ENCODE data around the gene MFSD6.

Gene MFSD6

DNA sequence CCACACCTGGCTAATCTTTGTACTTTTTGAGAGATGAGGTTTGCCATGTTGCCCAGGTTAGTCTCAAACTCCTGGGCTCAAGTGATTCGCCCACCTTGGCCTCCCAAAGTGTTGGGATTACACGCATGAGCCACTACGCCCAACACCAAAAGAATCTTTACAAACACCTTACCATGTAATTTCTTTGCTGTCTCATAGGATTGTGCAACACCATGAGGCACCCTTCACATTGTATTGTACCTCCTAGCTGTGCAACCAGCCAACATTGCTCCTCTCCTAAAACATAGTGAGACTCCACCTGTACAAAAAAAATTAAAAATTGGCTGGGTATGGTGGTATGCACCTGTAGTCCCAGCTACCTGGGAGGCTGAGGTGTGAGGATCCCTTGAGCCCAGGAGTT, 3.1 kb upstream of the MFSD6 start:
- Histone ChIP-seq H3K27ac (ENCODE audit: extremely low read depth, low read depth, low read length) (no peak overlapping the region), H3K4me1 (ENCODE audit: control insufficient read depth, insufficient read depth, low read length) (peaks cover 7% of the 10 kb centered on the region; the same call in 1 of the 2 replicates), H3K36me3 (ENCODE audit: control insufficient read depth in 2 of 2, insufficient read depth in 1 of 2, low read length in 2 of 2) (no peaks in the 10 kb centered on the region), H3K4me3 (ENCODE audit: low read depth, low read length) (no peak overlapping the region), H3K9me3 (ENCODE audit: control insufficient read depth, insufficient read depth, low read depth, low read length) (no peaks in the 10 kb centered on the region)
- CTCF ChIA-PET: interaction anchor here (0.7 kb wide), 1 partner anchor 402 kb away, joined by 3 read pairs; no protein-coding TSS in a partner anchor
- TF ChIP-seq INSM2 (tag by site-specific recombination; IDR thresholded peaks at IDR 0.05) (no peak), ZSCAN23 (tag by site-specific recombination; IDR thresholded peaks at IDR 0.05) (no peak), ZNF514 (tag by site-specific recombination; IDR thresholded peaks at IDR 0.05) (no peak), ZNF174 (tag by site-specific recombination; IDR thresholded peaks at IDR 0.05) (no peak), ZNF626 (tag by site-specific recombination; IDR thresholded peaks at IDR 0.05) (no peak), ZXDB (tag by site-specific recombination; IDR thresholded peaks at IDR 0.05) (no peak)
- TF ChIP-seq, protein P1, sequence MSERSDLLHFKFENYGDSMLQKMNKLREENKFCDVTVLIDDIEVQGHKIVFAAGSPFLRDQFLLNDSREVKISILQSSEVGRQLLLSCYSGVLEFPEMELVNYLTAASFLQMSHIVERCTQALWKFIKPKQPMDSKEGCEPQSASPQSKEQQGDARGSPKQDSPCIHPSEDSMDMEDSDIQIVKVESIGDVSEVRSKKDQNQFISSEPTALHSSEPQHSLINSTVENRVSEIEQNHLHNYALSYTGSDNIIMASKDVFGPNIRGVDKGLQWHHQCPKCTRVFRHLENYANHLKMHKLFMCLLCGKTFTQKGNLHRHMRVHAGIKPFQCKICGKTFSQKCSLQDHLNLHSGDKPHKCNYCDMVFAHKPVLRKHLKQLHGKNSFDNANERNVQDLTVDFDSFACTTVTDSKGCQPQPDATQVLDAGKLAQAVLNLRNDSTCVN (tag by site-specific recombination; optimal IDR thresholded peaks at IDR 0.05): no peak
- POLR2A ChIA-PET: no interaction called here

GRCh38 chr2:190405995-190406394, 2.2 kb upstream of the MFSD6 start:
- TF ChIP-seq PRDM10 (tag by site-specific recombination; IDR thresholded peaks at IDR 0.05) (no peak), ZNF837 (tag by site-specific recombination; IDR thresholded peaks at IDR 0.05) (no peak), SP3 (tag by site-specific recombination; IDR thresholded peaks at IDR 0.05) (no peak), ZNF184 (tag by site-specific recombination; IDR thresholded peaks at IDR 0.05) (no peak), ZNF596 (tag by site-specific recombination; IDR thresholded peaks at IDR 0.05) (no peak)
- no peak overlapping the region for H3K4me3 ChIP-seq (ENCODE audit: low read depth, low read length)
- no peaks in the 10 kb centered on the region for H3K36me3 ChIP-seq (ENCODE audit: control insufficient read depth in 2 of 2, insufficient read depth in 1 of 2, low read length in 2 of 2)
- CTCF ChIA-PET: no interaction called here
- H3K27ac ChIP-seq (ENCODE audit: extremely low read depth, low read depth, low read length): no peak overlapping the region
- POLR2A ChIA-PET: interaction anchor here (0.6 kb wide), 2 partner anchors 10 to 474 kb away, joined by 3 read pairs; partner anchors contain the start of gene GLS
- H3K4me1 ChIP-seq (ENCODE audit: control insufficient read depth, insufficient read depth, low read length): peaks cover 7% of the 10 kb centered on the region; the same call in 1 of the 2 replicates
- H3K9me3 ChIP-seq (ENCODE audit: control insufficient read depth, insufficient read depth, low read depth, low read length): no peaks in the 10 kb centered on the region

DNA sequence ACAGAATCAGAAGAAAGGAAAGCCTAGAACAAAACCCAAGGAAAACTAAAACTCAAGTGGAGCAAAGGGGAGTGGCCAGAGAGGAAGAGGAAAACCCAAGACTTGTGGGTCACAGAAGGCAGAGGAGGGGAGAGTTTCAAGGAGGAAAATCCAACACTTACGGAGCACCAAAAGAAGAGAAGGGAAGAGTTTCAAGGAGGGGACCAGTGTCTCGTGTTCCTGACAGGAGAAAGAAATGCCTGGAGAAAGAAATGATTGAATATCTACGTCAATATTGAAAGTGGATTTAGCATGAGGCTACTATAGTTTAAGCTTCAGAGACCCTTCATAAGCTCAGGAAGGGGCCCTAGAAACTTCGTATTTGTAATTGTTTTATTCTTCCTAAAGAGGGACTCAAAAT, 1.4 kb upstream of the MFSD6 start:
- H3K4me3 ChIP-seq (ENCODE audit: low read depth, low read length): no peak overlapping the region
- ChIA-PET POLR2A (no interaction called here), CTCF (no interaction called here)
- no peaks in the 10 kb centered on the region for H3K36me3 ChIP-seq (ENCODE audit: control insufficient read depth in 2 of 2, insufficient read depth in 1 of 2, low read length in 2 of 2)
- peaks cover 7% of the 10 kb centered on the region for H3K4me1 ChIP-seq (ENCODE audit: control insufficient read depth, insufficient read depth, low read length)
- no peaks in the 10 kb centered on the region for H3K9me3 ChIP-seq (ENCODE audit: control insufficient read depth, insufficient read depth, low read depth, low read length)
- H3K27ac ChIP-seq (ENCODE audit: extremely low read depth, low read depth, low read length): no peak overlapping the region
- TF ChIP-seq ZNF660 (tag by site-specific recombination; IDR thresholded peaks at IDR 0.05): no peak
- TF ChIP-seq, protein P2, sequence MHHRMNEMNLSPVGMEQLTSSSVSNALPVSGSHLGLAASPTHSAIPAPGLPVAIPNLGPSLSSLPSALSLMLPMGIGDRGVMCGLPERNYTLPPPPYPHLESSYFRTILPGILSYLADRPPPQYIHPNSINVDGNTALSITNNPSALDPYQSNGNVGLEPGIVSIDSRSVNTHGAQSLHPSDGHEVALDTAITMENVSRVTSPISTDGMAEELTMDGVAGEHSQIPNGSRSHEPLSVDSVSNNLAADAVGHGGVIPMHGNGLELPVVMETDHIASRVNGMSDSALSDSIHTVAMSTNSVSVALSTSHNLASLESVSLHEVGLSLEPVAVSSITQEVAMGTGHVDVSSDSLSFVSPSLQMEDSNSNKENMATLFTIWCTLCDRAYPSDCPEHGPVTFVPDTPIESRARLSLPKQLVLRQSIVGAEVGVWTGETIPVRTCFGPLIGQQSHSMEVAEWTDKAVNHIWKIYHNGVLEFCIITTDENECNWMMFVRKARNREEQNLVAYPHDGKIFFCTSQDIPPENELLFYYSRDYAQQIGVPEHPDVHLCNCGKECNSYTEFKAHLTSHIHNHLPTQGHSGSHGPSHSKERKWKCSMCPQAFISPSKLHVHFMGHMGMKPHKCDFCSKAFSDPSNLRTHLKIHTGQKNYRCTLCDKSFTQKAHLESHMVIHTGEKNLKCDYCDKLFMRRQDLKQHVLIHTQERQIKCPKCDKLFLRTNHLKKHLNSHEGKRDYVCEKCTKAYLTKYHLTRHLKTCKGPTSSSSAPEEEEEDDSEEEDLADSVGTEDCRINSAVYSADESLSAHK (tag by site-specific recombination; IDR thresholded peaks at IDR 0.05): peak; percentile 67
